SK-N-MC (cell line): Measurements from ENCODE around the gene IFNAR1.

Experiments
- EZH2 ChIP-seq: fragments of 200-600 bp; sonication (generic); IDR thresholded peaks from one replicate; pipeline ENCODE4 v1.6.1; 2017; ENCODE audit warnings: antibody characterized with exemption
- FOXP2 ChIP-seq: optimal IDR thresholded peaks from 2 replicates; pipeline ENCODE3; 2011; ENCODE audit warnings: mild to moderate bottlenecking, moderate library complexity; ENCODE audit not compliant: insufficient read depth; ENCODE audit errors: extremely low read length, control extremely low read depth
- POLR2AphosphoS5 ChIP-seq: IDR thresholded peaks from 2 replicates; pipeline ENCODE4 v1.6.1; 2012; ENCODE audit warnings: mild to moderate bottlenecking, low read depth, low read length, borderline replicate concordance

- no peak for TF ChIP-seq POLR2AphosphoS5
- TF ChIP-seq EZH2 = no peak
- TF ChIP-seq FOXP2 = no peak
Observed at GRCh38 chr21:33305938-33306337, 18.8 kb upstream of the IFNAR1 start.
